ENCODE measurements around the gene GLIPR2. TPM values are rescaled to one million over a fixed set of nuclear protein-coding genes. Genes with fewer than 3 reads are reported as not detected.

The GLIPR2 gene
- total and polyA plus RNA-seq, 2 of the 4 experiments (the other 2 are of a cell fraction), result 35.8 to 43.3 TPM

GRCh38 chr9:36126016-36126730 is 10.4 kb upstream of the GLIPR2 start:
- no peak for TF ChIP-seq MAZ (IDR thresholded peaks at IDR 0.05; ENCODE audit: borderline replicate concordance, low read depth, low read length)
- TF ChIP-seq NFE2L2 (IDR thresholded peaks at IDR 0.05; ENCODE audit: low read depth, low read length), result no peak
- no peak for TF ChIP-seq ELK1 (IDR thresholded peaks at IDR 0.05; ENCODE audit: borderline replicate concordance, low read depth, low read length)
- TF ChIP-seq USF2 (IDR thresholded peaks at IDR 0.05; ENCODE audit: low read depth, low read length), result no peak
- no peak for TF ChIP-seq CTCF (conservative IDR thresholded peaks at IDR 0.05; ENCODE audit: low read depth, low read length)
- TF ChIP-seq RCOR1 (IDR thresholded peaks at IDR 0.05; ENCODE audit: insufficient replicate concordance, low read length), result no peak
- no peak for TF ChIP-seq RAD21 (IDR thresholded peaks at IDR 0.05; ENCODE audit: low read length)
- TF ChIP-seq CHD1 (IDR thresholded peaks at IDR 0.05; ENCODE audit: low read depth, low read length), result no peak
- no peak for TF ChIP-seq MXI1 (IDR thresholded peaks at IDR 0.05; ENCODE audit: borderline replicate concordance, low read depth, low read length)
- TF ChIP-seq SMC3 (IDR thresholded peaks at IDR 0.05; ENCODE audit: low read depth, low read length), result no peak
- no peak for TF ChIP-seq BHLHE40 (IDR thresholded peaks at IDR 0.05; ENCODE audit: low read depth, low read length)
- TF ChIP-seq CEBPB (IDR thresholded peaks at IDR 0.05; ENCODE audit: low read depth, low read length), result no peak
- no peak for TF ChIP-seq RFX5 (IDR thresholded peaks at IDR 0.05; ENCODE audit: low read depth, low read length)
- H3K9ac ChIP-seq (ENCODE audit: low read depth, low read length), result no peak overlapping the region
- intact Hi-C loops (cut with micrococcal nuclease) (no loop called here), dilution Hi-C loops (cut with HindIII; ENCODE audit: low sequenced_read_pairs, unreplicated experiment) (no loop called here), in situ Hi-C loops (cut with MboI; ENCODE audit: low sequenced_read_pairs) (no loop called here)
- no TSS peak for BruUV-seq (replicated peaks)
- H3K27me3 ChIP-seq (ENCODE audit: control insufficient read depth, insufficient read depth, low read length), result no peaks in the 10 kb centered on the region
- H4K91ac ChIP-seq (ENCODE audit: insufficient read depth, low read depth, low read length), result no peak overlapping the region
- 0 out of 4 replicates have a peak, but pooled peaks cover 0 to 3% of the 10 kb centered on the region in 2 experiments for H3K79me1 ChIP-seq (ENCODE audit: low read depth in 1 of 2, low read length in 2 of 2)
- WGBS, 2 experiments (ENCODE audit: extremely low coverage in 2 of 2, insufficient read length in 1 of 2), result 76% methylated on average over 4 of the region's 7 CpGs; no CpG with 5 or more reads in 1 of the 2 experiments
- no peak overlapping the region for H3K56ac ChIP-seq (ENCODE audit: extremely low read depth, insufficient read depth, low read length)
- H3K27ac ChIP-seq (ENCODE audit: insufficient read depth, low read length), result no peak overlapping the region
- CTCF ChIA-PET, result no interaction called here
- no peak overlapping the region for H2BK5ac ChIP-seq (ENCODE audit: low read depth, low read length, poor library complexity, severe bottlenecking)
- H2BK15ac ChIP-seq (ENCODE audit: low read depth, low read length), result no peak overlapping the region; the same call in 2 of the 3 replicates
- no peak overlapping the region for H2AFZ ChIP-seq (replicated peaks; ENCODE audit: low read length, poor library complexity)
- H2BK20ac ChIP-seq (ENCODE audit: low read depth, low read length), result no peak overlapping the region; the same call in 1 of the 2 replicates
- DNase-seq (no peak), ATAC-seq (ENCODE audit: low read depth) (peak; percentile 21; the same call in 1 of the 2 replicates)
- H4K5ac ChIP-seq (ENCODE audit: low read depth, low read length), result no peak overlapping the region
- no peak overlapping the region for H3K23ac ChIP-seq (ENCODE audit: low read depth, low read length)
- H3K4me3 ChIP-seq (ENCODE audit: insufficient read depth, low read depth, low read length), result no peak overlapping the region
- no peak overlapping the region for H2AK9ac ChIP-seq (replicated peaks; ENCODE audit: low read depth, low read length, poor library complexity)
- POLR2A ChIA-PET (ENCODE audit: unreplicated experiment), result no interaction called here
- H3K18ac ChIP-seq (ENCODE audit: low read depth, low read length), result no peak overlapping the region
- no peak overlapping the region for H2AK5ac ChIP-seq (ENCODE audit: low read depth, low read length)
- H3K4ac ChIP-seq (ENCODE audit: low read depth, low read length), result no peak overlapping the region
- no peak overlapping the region for H4K8ac ChIP-seq (ENCODE audit: low read depth in 2 of 2, low read length in 2 of 2)
- H2BK120ac ChIP-seq (ENCODE audit: low read depth, low read length), result no peak overlapping the region
- H3K9me1 ChIP-seq (ENCODE audit: insufficient read depth, low read length), result no peaks in the 10 kb centered on the region; the same call in 1 of the 2 replicates
- no peak overlapping the region for H3K14ac ChIP-seq (replicated peaks; ENCODE audit: low read depth, low read length)
- H4K20me1 ChIP-seq (ENCODE audit: insufficient read depth, low read length), result no peaks in the 10 kb centered on the region
- H3K4me2 ChIP-seq (ENCODE audit: low read depth, low read length), result no peak overlapping the region
- peaks cover 34% of the 10 kb centered on the region for H3K36me3 ChIP-seq (ENCODE audit: control insufficient read depth, insufficient read depth, low read length)
- H3K9me3 ChIP-seq (ENCODE audit: control insufficient read depth, insufficient read depth, low read length), result no peaks in the 10 kb centered on the region
- H3K4me1 ChIP-seq (ENCODE audit: control insufficient read depth, insufficient read depth, low read length), result no peaks in the 10 kb centered on the region
